Naive thymus-derived CD8-positive, alpha-beta T cell (primary cell): ENCODE data around the gene ZNF354C. TPM values are rescaled to one million over a fixed set of nuclear protein-coding genes. Genes with fewer than 3 reads are reported as not detected.

Experiments
- ATAC-seq, 2 donors: fragments of 150-1000 bp; cut with Tn5 transposase in 1 of 2; sonication (Bioruptor Pico), chemical (Tn5 transposase) in 1 of 2; 1 replicate in 1 of 2; 2 replicates in 1 of 2; pipeline ENCODE4 v1.10.0; 2021; ENCODE audit warnings: mild to moderate bottlenecking in 2 of 2, moderate library complexity in 2 of 2
- POLR2A ChIA-PET: fragments of 350-600 bp; sonication (Branson Sonifier 250); formaldehyde crosslinking; loops from one replicate; lab custom pipeline; 2021; ENCODE audit warnings: antibody characterized with exemption; lab: Charles Lee
- DNase-seq, 10 donors: peaks; one replicate each; pipeline versions ENCODE4 v3.0.0 to v3.0.0-alpha.2; 2020 to 2022
- H3K27ac Mint-ChIP-seq, 10 donors: one replicate each; pipeline ENCODE4 v1.8.0; 2020 to 2022; ENCODE audit warnings: mild to moderate bottlenecking in 10 of 10, mixed read lengths in 10 of 10, moderate library complexity in 4 of 10, inconsistent platforms in 1 of 10
- H3K27me3 Mint-ChIP-seq, 5 donors: one replicate each; pipeline ENCODE4 v1.8.0; 2021 to 2022; ENCODE audit warnings: mixed read lengths in 5 of 5
- H3K36me3 Mint-ChIP-seq, 3 donors: one replicate each; pipeline ENCODE4 v1.8.0; 2020 to 2022; ENCODE audit warnings: mixed read lengths in 3 of 3, mild to moderate bottlenecking in 2 of 3, inconsistent platforms in 1 of 3
- H3K4me1 Mint-ChIP-seq, 4 donors: one replicate each; pipeline ENCODE4 v1.8.0; 2021 to 2022; ENCODE audit warnings: mixed read lengths in 4 of 4
- H3K4me3 Mint-ChIP-seq, 10 donors: one replicate each; pipeline ENCODE4 v1.8.0; 2020 to 2022; ENCODE audit warnings: mild to moderate bottlenecking in 10 of 10, mixed read lengths in 10 of 10, moderate library complexity in 6 of 10, inconsistent platforms in 1 of 10
- H3K9me3 Mint-ChIP-seq, 9 donors: one replicate each; pipeline ENCODE4 v1.8.0; 2020 to 2022; ENCODE audit warnings: mixed read lengths in 9 of 9, mild to moderate bottlenecking in 3 of 9, inconsistent platforms in 1 of 9, moderate library complexity in 1 of 9
- polyA plus RNA-seq, 3 donors: library from polyadenylated mRNA; unstranded; fragments of 300-500 nt; fragmentation: Illumina TruSeq; gene quantifications; one replicate each; pipeline ENCODE4 v1.2.3, GENCODE V29; 2021
- total RNA-seq, 8 experiments: library from RNA in 2 of 8; stranded (reverse) in 2 of 8; gene quantifications; one replicate each; pipeline ENCODE4 v1.2.3 and lab custom pipeline; 2021 to 2026

ZNF354C gene
- total RNA-seq (10 to 100 TPM; 12.3 to 12.6 TPM), polyA plus RNA-seq (1 to 10 TPM; 1.1 to 1.8 (median 1.6) TPM), total RNA-seq (lab: John Stamatoyannopoulos, UW) (14.3 to 45.6 (median 29.4) reads per million in 6 experiments)

- H3K4me3 Mint-ChIP-seq, result peak within 1 kb of the TSS; percentile 89 to 97 (median 96)
- H3K4me1 Mint-ChIP-seq, result peaks cover 13 to 39% (median 29%) of the 10 kb centered on the region in 4 donors
- H3K27ac Mint-ChIP-seq, result peak within 1 kb of the TSS; percentile 79 to 97 (median 94)
- peaks cover 0 to 9% (median 3%) of the 10 kb centered on the region in 5 donors for H3K27me3 Mint-ChIP-seq
- POLR2A ChIA-PET, result interaction anchor here (0.5 to 2.9 kb wide), 13 partner anchors 13 to 563 kb away, joined by 3 to 35 read pairs (median 6); partner anchors contain the start of genes CLK4, HNRNPH1, ZFP2 and ZNF354A
- ATAC-seq (peak; percentile 98), DNase-seq (peak; percentile 79 to 92 (median 87))
- H3K9me3 Mint-ChIP-seq, result peaks cover 0 to 34% (median 24%) of the 10 kb centered on the region in 9 donors
- H3K36me3 Mint-ChIP-seq, result peaks cover 22 to 40% (median 29%) of the 10 kb centered on the region in 3 donors
These were observed at the start of gene ZNF354C for GRCh38 chr5:179060116-179061008. TSS of gene ZNF354C (plus strand) at chr5:179060373. CDS start at chr5:179062069, 1,696 bp downstream.

- POLR2A ChIA-PET, result interaction anchor here (0.9 to 2.3 kb wide), 3 partner anchors 10 to 293 kb away, joined by 5 to 19 read pairs (median 7); partner anchors contain the start of genes ZNF354A and ZNF354C
- Mint-ChIP-seq H3K4me1 (peaks cover 3 to 17% (median 13%) of the 10 kb centered on the region in 4 donors), H3K36me3 (peaks cover 28 to 36% (median 34%) of the 10 kb centered on the region in 3 donors), H3K27me3 (peaks cover 0 to 3% (median 0%) of the 10 kb centered on the region in 5 donors), H3K9me3 (peaks cover 3 to 45% (median 16%) of the 10 kb centered on the region in 9 donors), H3K27ac (peak within 1 kb of the TSS; percentile 87 to 96 (median 91)), H3K4me3 (peak within 1 kb of the TSS; percentile 87 to 99 (median 98))
- peak; percentile 94 to 95 for ATAC-seq
- peak; percentile 86 to 97 (median 94) for DNase-seq
These were observed 36.5 kb upstream of the ZNF354C start, which contains the start of gene ZNF879 for GRCh38 chr5:179023528-179024189. TSS of gene ZNF879 (plus strand) at chr5:179023804. CDS start at chr5:179025005, 1,201 bp downstream.

GRCh38 chr5:179033004-179033580 is 27.1 kb upstream of the ZNF354C start:
- H3K4me3 Mint-ChIP-seq, result no peak overlapping the region
- no peak overlapping the region for H3K27ac Mint-ChIP-seq
- H3K27me3 Mint-ChIP-seq, result no peaks in the 10 kb centered on the region
- POLR2A ChIA-PET, result interaction anchor here (0.9 kb wide), 1 partner anchor 9 kb away, joined by 5 read pairs; no protein-coding TSS in a partner anchor
- DNase-seq, result no peak
- peaks cover 15 to 100% (median 65%) of the 10 kb centered on the region in 9 donors for H3K9me3 Mint-ChIP-seq
- no peak for ATAC-seq
- H3K36me3 Mint-ChIP-seq, result peaks cover 49 to 89% (median 84%) of the 10 kb centered on the region in 3 donors
- peaks cover 0 to 5% (median under 1%) of the 10 kb centered on the region in 4 donors for H3K4me1 Mint-ChIP-seq

GRCh38 chr5:179044765-179045164 is 15.4 kb upstream of the ZNF354C start:
- Mint-ChIP-seq H3K4me1 (no peaks in the 10 kb centered on the region), H3K27ac (no peak overlapping the region)

GRCh38 chr5:179051784-179052183 is 8.4 kb upstream of the ZNF354C start:
- Mint-ChIP-seq H3K27me3 (peaks cover 0 to 29% (median 10%) of the 10 kb centered on the region in 5 donors), H3K4me3 (no peak overlapping the region), H3K9me3 (peaks cover 9 to 52% (median 24%) of the 10 kb centered on the region in 9 donors), H3K36me3 (peaks cover 0 to 30% (median 13%) of the 10 kb centered on the region in 3 donors), H3K27ac (no peak overlapping the region), H3K4me1 (peaks cover 0 to 2% (median 0%) of the 10 kb centered on the region in 4 donors)
- POLR2A ChIA-PET, result no interaction called here
- DNase-seq (no peak), ATAC-seq (no peak)

More at GRCh38 chr5:179044765-179045164, 15.4 kb upstream of the ZNF354C start:
- DNase-seq (no peak), ATAC-seq (no peak)
- POLR2A ChIA-PET, result no interaction called here
- H3K9me3 Mint-ChIP-seq, result peaks cover 11 to 91% (median 53%) of the 10 kb centered on the region in 9 donors
- peaks cover 1 to 13% (median 3%) of the 10 kb centered on the region in 5 donors for H3K27me3 Mint-ChIP-seq
- peaks cover 0 to 65% (median 34%) of the 10 kb centered on the region in 3 donors for H3K36me3 Mint-ChIP-seq
- H3K4me3 Mint-ChIP-seq, result no peak overlapping the region

- peaks cover 0 to 2% (median under 1%) of the 10 kb centered on the region in 4 donors for H3K4me1 Mint-ChIP-seq
- H3K9me3 Mint-ChIP-seq, result peaks cover 1 to 30% (median 10%) of the 10 kb centered on the region in 9 donors
- ATAC-seq (no peak), DNase-seq (no peak)
- H3K27me3 Mint-ChIP-seq, result peaks cover 0 to 20% (median 6%) of the 10 kb centered on the region in 5 donors
- POLR2A ChIA-PET, result interaction anchor here (0.6 kb wide), 1 partner anchor 16 kb away, joined by 6 read pairs; no protein-coding TSS in a partner anchor
- no peak overlapping the region for H3K4me3 Mint-ChIP-seq
- H3K27ac Mint-ChIP-seq, result no peak overlapping the region
- H3K36me3 Mint-ChIP-seq, result peaks cover 0 to 9% (median 5%) of the 10 kb centered on the region in 3 donors
These were observed 6.0 kb upstream of the ZNF354C start for GRCh38 chr5:179054036-179054785.

GRCh38 chr5:179054876-179055275 is 5.3 kb upstream of the ZNF354C start:
- POLR2A ChIA-PET, result no interaction called here
- no peak overlapping the region for H3K27ac Mint-ChIP-seq
- peaks cover 0 to 11% (median 5%) of the 10 kb centered on the region in 3 donors for H3K36me3 Mint-ChIP-seq
- no peak for DNase-seq
- peaks cover 0 to 20% (median 6%) of the 10 kb centered on the region in 5 donors for H3K27me3 Mint-ChIP-seq
- H3K9me3 Mint-ChIP-seq, result peaks cover 0 to 25% (median 11%) of the 10 kb centered on the region in 9 donors
- peaks cover 3 to 9% (median 5%) of the 10 kb centered on the region in 4 donors for H3K4me1 Mint-ChIP-seq
- H3K4me3 Mint-ChIP-seq, result no peak overlapping the region
- ATAC-seq, result no peak

- H3K27ac Mint-ChIP-seq, result peak overlapping the region in 1 of 10 donors; percentile 1
- DNase-seq (no peak), ATAC-seq (no peak)
- peaks cover 0 to 23% (median 13%) of the 10 kb centered on the region in 9 donors for H3K9me3 Mint-ChIP-seq
- H3K4me1 Mint-ChIP-seq, result peaks cover 4 to 13% (median 9%) of the 10 kb centered on the region in 4 donors
- POLR2A ChIA-PET, result no interaction called here
- H3K27me3 Mint-ChIP-seq, result peaks cover 0 to 20% (median 6%) of the 10 kb centered on the region in 5 donors
- H3K4me3 Mint-ChIP-seq, result no peak overlapping the region
- H3K36me3 Mint-ChIP-seq, result peaks cover 0 to 11% (median 5%) of the 10 kb centered on the region in 3 donors
These were observed 4.7 kb upstream of the ZNF354C start for GRCh38 chr5:179055436-179055835.

- POLR2A ChIA-PET, result no interaction called here
- Mint-ChIP-seq H3K27ac (peak overlapping the region in 1 of 10 donors; percentile 1), H3K4me3 (no peak overlapping the region), H3K9me3 (peaks cover 0 to 23% (median 13%) of the 10 kb centered on the region in 9 donors), H3K36me3 (peaks cover 0 to 11% (median 5%) of the 10 kb centered on the region in 3 donors), H3K27me3 (peaks cover 0 to 20% (median 6%) of the 10 kb centered on the region in 5 donors), H3K4me1 (peaks cover 4 to 16% (median 12%) of the 10 kb centered on the region in 4 donors)
- no peak for DNase-seq
- ATAC-seq, result no peak
These were observed 4.3 kb upstream of the ZNF354C start for GRCh38 chr5:179055841-179056240.

- peaks cover 23 to 47% (median 36%) of the 10 kb centered on the region in 3 donors for H3K36me3 Mint-ChIP-seq
- H3K27ac Mint-ChIP-seq, result peak overlapping the region in 8 of 10 donors; percentile 74 to 97 (median 82)
- H3K4me3 Mint-ChIP-seq, result peak overlapping the region; percentile 89 to 97 (median 96)
- peaks cover 5 to 40% (median 27%) of the 10 kb centered on the region in 9 donors for H3K9me3 Mint-ChIP-seq
- ATAC-seq (no peak), DNase-seq (peak in 1 of 10 donors; percentile 3)
- peaks cover 13 to 39% (median 29%) of the 10 kb centered on the region in 4 donors for H3K4me1 Mint-ChIP-seq
- POLR2A ChIA-PET, result interaction anchor here (0.5 to 2.9 kb wide), 7 partner anchors 12 to 331 kb away, joined by 3 to 35 read pairs (median 11); partner anchors contain the start of genes ZFP2, ZNF354A, ZNF354B and ZNF879
- H3K27me3 Mint-ChIP-seq, result peaks cover 0 to 4% (median 3%) of the 10 kb centered on the region in 5 donors
These were observed 852 bp downstream of the ZNF354C start for GRCh38 chr5:179061025-179061424.
